GM19351 (cell line): Measurements from ENCODE around the gene TTN.

Source experiments
- ATAC-seq: cut with Tn5 transposase; IDR thresholded peaks from one replicate; pipeline ENCODE4 v1.9.1; 2021; ENCODE audit warnings: mild to moderate bottlenecking, moderate library complexity; ENCODE audit not compliant: unreplicated experiment

Gene TTN

DNA sequence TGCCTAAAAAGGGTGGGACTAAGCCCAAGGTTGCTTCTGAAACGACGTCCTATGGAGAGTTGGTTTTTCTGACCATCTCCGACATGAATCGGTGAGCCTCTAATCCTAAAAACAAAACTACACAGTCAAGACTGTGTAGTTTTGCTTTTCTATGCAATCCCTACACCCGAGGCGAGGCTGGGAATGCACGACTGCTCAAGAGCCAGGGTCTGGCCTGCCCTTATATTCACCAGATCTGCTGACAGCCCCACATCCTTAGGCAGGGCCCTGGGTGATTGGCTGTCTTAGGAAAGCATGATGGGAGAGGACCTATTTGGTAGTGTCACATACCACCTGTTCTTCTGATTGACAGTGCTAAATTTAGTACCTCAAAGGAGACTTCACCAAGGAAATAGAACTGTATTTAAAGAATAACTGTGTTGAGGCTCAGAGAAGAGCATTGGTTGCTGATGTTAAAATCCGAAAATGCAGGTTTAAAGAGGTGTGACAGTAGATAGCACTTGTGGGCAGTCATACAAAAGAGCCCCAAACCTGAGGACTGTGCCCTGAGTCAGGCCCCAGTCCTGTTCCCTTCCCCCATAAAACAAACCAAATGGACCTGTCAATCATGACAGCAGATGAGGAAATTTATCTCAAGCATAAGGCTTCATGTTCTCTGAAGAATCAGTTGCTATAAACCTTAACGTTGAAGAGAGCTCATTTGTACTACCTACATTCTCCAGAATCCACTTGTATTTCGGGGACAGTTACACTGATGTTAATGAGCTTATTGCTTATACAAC, at the start of gene TTN:
Gene TTN (minus strand): TSS at position 197 of the 782 bp plus-strand sequence. CDS start 2,781 bp downstream, outside the sequence.
- no peak for ATAC-seq

DNA sequence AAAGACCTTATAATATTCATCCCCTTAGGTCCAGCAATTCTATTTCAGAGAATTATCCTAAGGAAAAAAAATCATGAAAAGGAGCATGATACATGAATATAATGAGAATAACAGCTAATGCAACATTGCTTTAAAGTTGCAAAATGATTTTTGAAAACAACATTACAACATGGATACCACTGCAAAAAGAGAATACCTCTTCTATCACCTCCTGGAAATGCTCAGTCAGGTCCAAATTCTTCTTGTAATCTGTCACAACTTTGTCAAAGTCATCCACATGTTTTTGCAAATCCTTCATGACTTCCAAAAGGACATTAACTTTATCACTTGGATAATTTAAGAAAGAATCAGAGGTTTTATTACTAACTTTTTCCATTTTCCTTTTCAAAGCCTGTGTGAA, 47.9 kb upstream of the TTN start:
- ATAC-seq, result no peak

DNA sequence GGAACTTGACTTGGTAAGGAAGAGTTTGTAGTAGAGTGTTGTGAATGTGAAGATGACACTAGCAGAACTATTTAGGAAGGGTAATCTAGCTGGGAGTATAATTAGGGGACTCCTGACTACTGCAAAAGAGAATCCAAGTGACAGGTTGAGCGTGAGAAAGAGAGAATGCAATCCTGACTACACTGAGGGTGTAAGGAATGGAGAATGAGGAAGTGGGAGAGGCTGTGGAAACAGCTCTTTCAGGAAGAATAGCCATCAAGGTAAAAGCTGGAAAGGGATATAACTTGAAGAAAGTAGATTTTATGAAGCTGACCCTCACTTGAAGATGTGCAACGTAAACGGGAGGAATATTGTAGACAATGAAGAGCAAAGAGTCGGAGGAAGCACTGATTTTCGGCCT, 41.1 kb upstream of the TTN start:
- ATAC-seq, result no peak

GRCh38 chr2:178846458-178846802, 39.2 kb upstream of the TTN start:
- ATAC-seq, result no peak

- ATAC-seq, result no peak
Measured at GRCh38 chr2:178845566-178846457, 38.6 kb upstream of the TTN start.

- ATAC-seq, result no peak
Measured at GRCh38 chr2:178844701-178845100, 37.5 kb upstream of the TTN start.

- no peak for ATAC-seq
Measured at GRCh38 chr2:178844269-178844668, 37.0 kb upstream of the TTN start.

DNA sequence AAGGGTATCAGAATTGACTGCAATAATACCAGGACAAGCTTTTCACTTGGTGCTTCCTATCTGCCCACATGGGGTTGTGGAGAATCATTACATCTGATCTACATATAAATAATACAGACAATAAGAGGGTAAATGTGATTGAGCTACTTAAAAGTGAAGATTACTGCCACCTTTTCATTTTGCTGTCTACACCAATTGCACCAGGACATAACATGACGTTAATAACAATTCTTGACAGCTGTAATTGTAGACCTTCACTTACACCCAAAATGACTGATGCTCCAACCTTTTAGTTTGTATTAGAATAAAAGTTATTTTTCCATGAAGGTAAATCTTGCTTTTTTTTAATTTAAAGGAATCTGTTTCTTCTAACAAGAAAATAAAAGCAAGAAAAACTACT, 36.5 kb upstream of the TTN start:
- no peak for ATAC-seq

DNA sequence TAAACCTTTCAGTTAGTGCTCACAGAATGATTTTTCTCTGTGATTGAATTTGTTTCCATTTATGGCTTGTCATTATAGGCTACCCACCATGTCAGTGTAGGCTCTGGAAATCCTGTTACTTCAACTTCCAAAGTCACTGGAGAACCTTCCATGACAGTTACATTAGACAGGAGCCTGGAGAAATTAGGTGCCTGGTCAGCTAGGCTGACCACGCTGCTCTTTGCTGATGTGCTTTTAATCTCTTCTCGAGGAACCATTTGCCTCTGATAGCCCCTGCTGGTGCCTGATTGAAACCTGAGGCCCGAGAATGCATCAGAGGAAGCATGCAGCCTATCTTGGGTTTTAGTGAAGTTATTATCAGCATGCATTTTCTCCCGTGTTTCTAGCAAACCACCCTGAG, 29.6 kb upstream of the TTN start:
- no peak for ATAC-seq

DNA sequence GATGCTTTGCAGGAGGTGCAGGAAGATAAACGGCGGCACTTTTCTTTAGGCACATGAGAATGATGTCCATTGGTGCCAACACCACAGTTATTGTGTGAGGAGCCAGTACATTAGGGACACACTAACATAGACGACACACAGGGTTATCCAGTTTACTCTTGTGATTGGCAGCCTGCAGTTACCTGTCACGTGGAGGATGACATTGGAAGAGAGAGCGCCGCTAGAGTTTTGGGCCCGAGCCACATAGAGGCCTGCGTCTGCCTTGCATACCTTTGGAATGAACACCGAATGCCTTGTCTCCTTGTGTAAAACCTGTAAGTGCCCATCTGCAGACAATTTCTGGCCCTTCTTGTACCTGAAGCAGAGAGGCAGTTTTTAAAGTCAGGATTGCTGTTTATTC, 26.9 kb upstream of the TTN start:
- no peak for ATAC-seq

DNA sequence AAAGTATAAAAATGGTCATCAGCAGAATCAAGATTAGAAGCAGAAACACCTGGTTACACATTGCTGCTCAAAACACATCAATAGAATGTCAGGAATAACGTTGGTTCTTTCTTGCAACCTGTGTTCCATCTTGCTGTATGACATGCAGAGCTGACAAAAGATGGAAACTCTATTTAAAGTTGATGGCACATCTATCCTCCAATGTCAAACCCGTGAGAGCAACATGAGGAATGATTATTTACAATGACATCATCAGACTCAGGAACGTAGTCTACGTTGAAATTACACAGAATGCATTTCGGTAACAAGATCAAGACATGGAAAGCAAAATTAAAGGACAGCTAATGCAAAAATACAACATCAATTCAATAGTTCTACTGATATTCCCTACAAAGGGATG, 26.2 kb upstream of the TTN start:
- no peak for ATAC-seq

DNA sequence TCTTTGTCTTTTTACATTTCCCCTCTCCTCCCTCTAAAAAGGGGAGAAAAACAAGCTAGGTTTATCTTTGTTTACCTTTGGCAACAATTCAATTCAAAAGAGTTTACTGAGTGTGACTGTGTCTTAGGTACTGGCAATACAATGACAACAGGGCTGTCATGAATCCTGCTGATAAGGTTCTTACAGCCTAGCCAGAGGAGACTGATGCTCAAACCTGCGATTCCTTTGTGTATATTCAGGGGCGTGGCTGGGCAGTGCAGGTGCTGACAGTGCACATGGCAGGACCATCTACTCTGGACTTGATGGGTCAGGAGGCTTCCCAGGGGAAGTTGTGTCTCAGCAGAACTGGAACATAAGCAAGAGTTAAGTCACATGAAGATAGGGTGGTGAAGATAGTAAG, 23.2 kb upstream of the TTN start:
- ATAC-seq, result no peak

GRCh38 chr2:178829981-178830380, 22.8 kb upstream of the TTN start:
- ATAC-seq, result no peak

GRCh38 chr2:178829299-178829960, 22.2 kb upstream of the TTN start:
- no peak for ATAC-seq

DNA sequence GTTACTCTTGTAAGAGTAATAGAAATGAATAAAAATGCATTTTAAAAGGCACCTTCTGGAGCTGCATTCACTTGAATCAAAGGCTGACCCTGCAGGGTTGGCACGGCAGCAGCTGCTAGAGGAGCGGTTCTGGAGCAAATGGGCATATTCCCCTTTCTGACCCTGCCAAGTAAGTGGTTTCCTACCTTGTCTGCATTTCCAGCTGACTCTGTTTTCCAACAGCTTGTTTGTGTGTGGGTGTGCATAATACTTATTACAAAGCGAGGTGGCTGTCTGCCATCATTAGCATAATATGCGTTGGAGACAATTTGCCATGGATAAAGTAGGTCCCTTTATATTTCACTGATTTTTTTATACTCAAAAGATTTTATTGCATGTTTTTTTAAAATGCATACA, 21.3 kb upstream of the TTN start:
- no peak for ATAC-seq

DNA sequence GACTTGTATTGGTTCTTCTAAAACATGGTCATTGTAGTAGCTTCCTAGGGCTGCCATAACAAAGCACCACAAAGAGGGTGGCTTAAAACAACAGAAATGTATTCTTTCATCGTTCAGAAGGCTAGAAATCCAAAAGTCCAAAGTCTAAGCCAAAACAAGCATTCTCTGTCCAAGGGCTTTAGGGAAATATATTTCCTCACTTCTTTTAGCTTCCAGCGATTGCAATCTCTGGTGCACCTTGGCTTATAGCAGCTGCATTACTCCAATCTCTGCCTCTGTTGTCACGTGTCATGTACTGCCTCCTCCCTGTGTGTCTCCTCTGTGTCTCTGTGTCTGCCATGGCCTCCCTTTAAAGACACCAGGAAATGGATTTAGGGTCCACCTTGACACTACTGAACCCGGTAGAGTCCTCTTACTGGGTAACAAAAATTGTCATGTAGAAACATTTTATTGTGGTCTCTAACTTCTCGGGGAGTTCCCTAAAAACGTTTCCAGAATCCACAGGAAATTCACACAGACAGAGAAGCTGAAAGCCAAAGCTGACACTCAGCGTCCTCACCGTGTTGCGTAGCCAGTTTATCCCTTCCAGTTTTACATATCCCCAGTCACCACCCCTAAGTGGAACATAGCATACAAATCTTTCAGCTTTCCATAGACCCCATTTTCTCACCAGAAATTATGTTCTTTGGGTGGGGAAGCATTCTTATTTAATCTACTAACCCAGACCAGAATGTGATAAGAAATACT, 20.7 kb upstream of the TTN start:
- no peak for ATAC-seq

GRCh38 chr2:178827111-178827510, 19.9 kb upstream of the TTN start:
- ATAC-seq, result no peak

- ATAC-seq, result no peak
Measured at GRCh38 chr2:178825183-178825582, 18.0 kb upstream of the TTN start.

- no peak for ATAC-seq
Measured at GRCh38 chr2:178824181-178824580, 17.0 kb upstream of the TTN start.

GRCh38 chr2:178819992-178820391, 12.8 kb upstream of the TTN start:
- ATAC-seq, result peak; percentile 97
